GM12878 (cell line): ENCODE data around the gene PLP2. TPM values are rescaled to one million over a fixed set of nuclear protein-coding genes. Genes with fewer than 3 reads are reported as not detected.

Source experiments
- BCLAF1 ChIP-seq: fragments of 450-650 bp; IDR thresholded peaks from 2 replicates; pipeline ENCODE4 v1.6.1; 2017; ENCODE audit warnings: antibody characterized with exemption, mild to moderate bottlenecking, moderate library complexity
- BMI1 ChIP-seq: fragments of 450-650 bp; IDR thresholded peaks from 2 replicates; pipeline ENCODE4 v1.6.1; 2016; ENCODE audit warnings: mild to moderate bottlenecking, moderate library complexity, borderline replicate concordance
- BRCA1 ChIP-seq: IDR thresholded peaks from 2 replicates; pipeline ENCODE4 v1.6.1; 2011; ENCODE audit warnings: low read depth, low read length, improper control_type of control experiment
- CBX5 ChIP-seq: sonication (generic); IDR thresholded peaks from 2 replicates; pipeline ENCODE4 v1.6.1; 2016; ENCODE audit warnings: low read depth, moderate library complexity, mild to moderate bottlenecking, inconsistent platforms
- E4F1 ChIP-seq: fragments of 450-650 bp; IDR thresholded peaks from 2 replicates; pipeline ENCODE4 v1.6.1; 2018; ENCODE audit warnings: borderline replicate concordance, mild to moderate bottlenecking; ENCODE audit not compliant: partially characterized antibody
- FOXM1 ChIP-seq: IDR thresholded peaks from 2 replicates; pipeline ENCODE4 v1.6.1; 2012; ENCODE audit warnings: low read depth, mild to moderate bottlenecking, inconsistent platforms, low read length, moderate library complexity
- IKZF2 ChIP-seq, 2 experiments: fragments of 450-650 bp; IDR thresholded peaks; 2 replicates each; pipeline ENCODE4 v1.6.1; 2017; ENCODE audit warnings: mild to moderate bottlenecking in 2 of 2, moderate library complexity in 2 of 2
- IRF5 ChIP-seq: fragments of 450-650 bp; IDR thresholded peaks from 2 replicates; pipeline ENCODE4 v1.6.1; 2017; ENCODE audit warnings: borderline replicate concordance
- MAX ChIP-seq: IDR thresholded peaks from 2 replicates; pipeline ENCODE4 v1.6.1; 2012; ENCODE audit warnings: low read depth, low read length, improper control_type of control experiment
- MEF2B ChIP-seq: fragments of 450-650 bp; IDR thresholded peaks from 2 replicates; pipeline ENCODE4 v1.6.1; 2018; ENCODE audit warnings: mild to moderate bottlenecking, moderate library complexity; ENCODE audit not compliant: partially characterized antibody, poor library complexity, severe bottlenecking
- NFIC ChIP-seq: IDR thresholded peaks from 2 replicates; pipeline ENCODE4 v1.6.1; 2012; ENCODE audit warnings: low read depth, mild to moderate bottlenecking, inconsistent platforms, low read length, moderate library complexity
- NFYB ChIP-seq: IDR thresholded peaks from 2 replicates; pipeline ENCODE4 v1.6.1; 2011; ENCODE audit warnings: low read depth, mild to moderate bottlenecking, low read length, improper control_type of control experiment, moderate library complexity; ENCODE audit not compliant: insufficient read depth
- POLR2AphosphoS5 ChIP-seq: IDR thresholded peaks from 2 replicates; pipeline ENCODE4 v1.6.1; 2011; ENCODE audit warnings: mild to moderate bottlenecking, low read length, inconsistent platforms
- RBBP5 ChIP-seq: fragments of 200-600 bp; sonication (generic); conservative IDR thresholded peaks from 2 replicates; pipeline ENCODE4 v1.6.1; 2016
- RELA ChIP-seq: fragments of 450-650 bp; IDR thresholded peaks from 2 replicates; pipeline ENCODE4 v1.8.0; 2014; ENCODE audit warnings: borderline replicate concordance; ENCODE audit not compliant: partially characterized antibody
- SKIL ChIP-seq: fragments of 450-650 bp; IDR thresholded peaks from 2 replicates; pipeline ENCODE4 v1.6.1; 2017; ENCODE audit warnings: mild to moderate bottlenecking, low read depth, inconsistent platforms; ENCODE audit not compliant: poor library complexity, severe bottlenecking
- SMARCA5 ChIP-seq: fragments of 450-650 bp; IDR thresholded peaks from 2 replicates; pipeline ENCODE4 v1.6.1; 2017; ENCODE audit warnings: mild to moderate bottlenecking
- WRNIP1 ChIP-seq: IDR thresholded peaks from 2 replicates; pipeline ENCODE4 v1.6.1; 2011; ENCODE audit warnings: low read depth, low read length, improper control_type of control experiment, borderline replicate concordance
- ZBED1 ChIP-seq: IDR thresholded peaks from 2 replicates; pipeline ENCODE4 v1.6.1; 2016; ENCODE audit warnings: borderline replicate concordance
- polyA plus RNA-seq, 11 experiments: library from polyadenylated mRNA; depleted of rRNA in 4 of 11; unstranded in 6 of 11; stranded (reverse) in 5 of 11; fragments of >200 nt; fragmentation: Nextera tagmentation in 4 of 11; fragmentation: Illumina TruSeq in 1 of 11; extraction: Ambion mirVana in 4 of 11; extraction: Trizol in 1 of 11; gene quantifications; 1 replicate in 1 of 11; 2 replicates in 10 of 11; pipeline versions ENCODE4 v1.2.1 to v1.2.3, GENCODE V29; 2011 to 2016; ENCODE audit warnings: inconsistent platforms in 2 of 11, missing spikeins in 2 of 11, low read depth in 1 of 11
- total RNA-seq, 4 experiments: library from RNA; depleted of rRNA in 3 of 4; stranded (reverse); fragments of >200 nt in 3 of 4; fragmentation: Illumina TruSeq in 1 of 4; extraction: Trizol in 1 of 4; gene quantifications; 2 replicates each; pipeline versions ENCODE4 v1.2.1 to v1.2.3, GENCODE V29; 2013 to 2021

Gene PLP2
- total and polyA plus RNA-seq, 10 of the 15 experiments (the other 5 are each of a cell fraction or from before 2014, with no cell fraction given), result 56.6 to 177 (median 99.3) TPM

- TF ChIP-seq NFYB (no peak), BMI1 (peak; percentile 79), BCLAF1 (no peak), IRF5 (no peak), BRCA1 (no peak), IKZF2 (IDR thresholded peaks at IDR 0.05) (no peak), POLR2AphosphoS5 (no peak), MAX (peak; percentile 44; the same call in 1 of the 2 replicates), SMARCA5 (no peak), RELA (no peak), CBX5 (no peak), WRNIP1 (no peak), MEF2B (no peak), ZBED1 (no peak), E4F1 (no peak), FOXM1 (no peak), RBBP5 (no peak), SKIL (no peak), NFIC (no peak)
Measured at GRCh38 chrX:49172280-49172780, 632 bp downstream of the PLP2 start (continued).
